K562 (cell line): ENCODE results near the gene ZNF35. TPM values are rescaled to one million over a fixed set of nuclear protein-coding genes. Genes with fewer than 3 reads are reported as not detected.

Experiments used
- ARID1B ChIP-seq: fragments of 450-650 bp; IDR thresholded peaks from 2 replicates; pipeline ENCODE4 v1.6.1; 2016; ENCODE audit warnings: antibody characterized with exemption, mild to moderate bottlenecking, inconsistent platforms
- CTCF ChIP-seq, 3 experiments: IDR thresholded peaks in 2 of 3; conservative IDR thresholded peaks in 1 of 3; 2 replicates each; pipeline ENCODE4 v1.5.1; 2011 to 2012; ENCODE audit warnings: low read length in 3 of 3, mild to moderate bottlenecking in 3 of 3, control low read depth in 2 of 3, improper control_type of control experiment in 1 of 3, inconsistent platforms in 1 of 3, low read depth in 1 of 3, mixed read lengths in 1 of 3, moderate library complexity in 1 of 3; ENCODE audit not compliant: insufficient read depth in 2 of 3
- ELF1 ChIP-seq: fragments of 200-800 bp; sonication (Bioruptor generic); IDR thresholded peaks from 2 replicates; pipeline ENCODE4 v1.6.1; 2016; ENCODE audit warnings: missing genetic modification characterization, missing compliant biosample characterization
- L3MBTL2 ChIP-seq: fragments of 450-650 bp; IDR thresholded peaks from 2 replicates; pipeline ENCODE4 v1.6.1; 2016; ENCODE audit warnings: mild to moderate bottlenecking, moderate library complexity
- MAFF ChIP-seq: IDR thresholded peaks from 2 replicates; pipeline ENCODE4 v1.6.1; 2012; ENCODE audit warnings: low read length, improper control_type of control experiment
- MAFG ChIP-seq: fragments of 450-650 bp; conservative IDR thresholded peaks from 2 replicates; pipeline ENCODE4 v1.6.1; 2016; ENCODE audit warnings: missing genetic modification characterization, missing compliant biosample characterization
- MGA ChIP-seq: fragments of 450-650 bp; IDR thresholded peaks from 2 replicates; pipeline ENCODE4 v1.6.1; 2016; ENCODE audit warnings: mild to moderate bottlenecking, moderate library complexity
- NFXL1 ChIP-seq: fragments of 450-650 bp; formaldehyde crosslinking; IDR thresholded peaks from 2 replicates; pipeline ENCODE4 v1.4.0; 2021; ENCODE audit warnings: mild to moderate bottlenecking
- PCBP1 ChIP-seq: fragments of 200-400 bp; formaldehyde crosslinking; IDR thresholded peaks from 2 replicates; pipeline ENCODE4 v1.6.1; 2018; ENCODE audit warnings: mild to moderate bottlenecking, low read depth, low read length; ENCODE audit not compliant: poor library complexity, severe bottlenecking
- POLR2A ChIP-seq: fragments of 450-650 bp; conservative IDR thresholded peaks from 2 replicates; pipeline ENCODE4 v1.6.1; 2016
- RBM17 ChIP-seq: fragments of 200-400 bp; formaldehyde crosslinking; IDR thresholded peaks from 2 replicates; pipeline ENCODE4 v1.6.1; 2017; ENCODE audit warnings: low read depth, mild to moderate bottlenecking, low read length, borderline replicate concordance
- RUNX1 ChIP-seq: sonication (generic); IDR thresholded peaks from 2 replicates; pipeline ENCODE4 v1.6.1; 2016; ENCODE audit warnings: antibody characterized with exemption, low read depth
- SAP30 ChIP-seq: fragments of 200-600 bp; sonication (generic); IDR thresholded peaks from 2 replicates; pipeline ENCODE4 v1.6.1; 2012; ENCODE audit warnings: borderline replicate concordance, low read depth, mild to moderate bottlenecking, moderate library complexity, low read length, control low read depth, inconsistent platforms; ENCODE audit not compliant: insufficient read depth, poor library complexity, severe bottlenecking
- SP1 ChIP-seq: sonication (generic); formaldehyde crosslinking; IDR thresholded peaks from 2 replicates; pipeline ENCODE4 v1.8.1; 2022; ENCODE audit warnings: mild to moderate bottlenecking, missing genetic modification reagents
- STAT5A ChIP-seq: IDR thresholded peaks from 2 replicates; pipeline ENCODE4 v1.6.1; 2012; ENCODE audit warnings: low read length, inconsistent platforms, borderline replicate concordance
- ZKSCAN3 ChIP-seq: fragments of 250-450 bp; sonication (Bioruptor Pico); IDR thresholded peaks from 2 replicates; pipeline ENCODE4 v1.4.0; 2020
- polyA plus RNA-seq, 8 experiments: library from polyadenylated mRNA; depleted of rRNA in 4 of 8; stranded (reverse) in 5 of 8; unstranded in 3 of 8; fragments of >200 nt; fragmentation: Nextera tagmentation in 2 of 8; fragmentation: Illumina TruSeq in 1 of 8; extraction: Ambion mirVana in 2 of 8; extraction: Trizol in 1 of 8; gene quantifications; 2 replicates each; pipeline versions ENCODE4 v1.2.1 to v1.2.3, GENCODE V29; 2011 to 2014; ENCODE audit warnings: inconsistent platforms in 1 of 8, missing spikeins in 1 of 8
- total RNA-seq, 7 experiments: library from RNA; depleted of rRNA in 6 of 7; stranded (reverse); fragments of >200 nt in 6 of 7; fragmentation: Illumina TruSeq in 2 of 7; extraction: Trizol in 2 of 7; gene quantifications; 2 replicates each; pipeline versions ENCODE4 v1.2.1 to v1.2.3, GENCODE V29; 2011 to 2021; ENCODE audit warnings: low replicate concordance in 1 of 7

ZNF35 gene
- total and polyA plus RNA-seq, 9 of the 15 experiments (the other 6 are each of a cell fraction or from before 2014, with no cell fraction given) = 8.0 to 18.2 (median 14.8) TPM

GRCh38 chr3:44624749-44625480 lies 23.6 kb upstream of the ZNF35 start, which contains the start of gene ZNF197 (continued):
- peak; percentile 97 for TF ChIP-seq MGA
- no peak for TF ChIP-seq MAFG (tag)
- TF ChIP-seq ARID1B = 0 out of 2 replicates have a peak, but pooled peaks have one; percentile 16
- TF ChIP-seq SP1 (CRISPR knock-in tag) = no peak
- no peak for TF ChIP-seq ZKSCAN3 (CRISPR knock-in tag)
- TF ChIP-seq ELF1 = peak; percentile 96
- TF ChIP-seq STAT5A = peak; percentile 77
- TF ChIP-seq L3MBTL2 = peak; percentile 97
- TF ChIP-seq MAFF = no peak
- TF ChIP-seq POLR2A = peak; percentile 82
- TF ChIP-seq SAP30 = peak; percentile 25
- TF ChIP-seq RBM17 = no peak
- TF ChIP-seq NFXL1 = no peak
- TF ChIP-seq CTCF (IDR thresholded peaks at IDR 0.05 in 2 of 3, conservative IDR thresholded peaks at IDR 0.05 in 1 of 3; ENCODE audit: insufficient read depth in 2 of 3, low read depth in 1 of 3, low read length in 3 of 3) = peak in 2 of 3 experiments; percentile 8 to 32; a peak in 3 of 6 replicates
- no peak for TF ChIP-seq PCBP1
- no peak for TF ChIP-seq RUNX1
